HG03025 (cell line): ENCODE results near the gene PKD1L1.
"Not testable (repeated sequence)": the region's sequence is repeated elsewhere in the genome, so short reads cannot be mapped to it uniquely, and the experiment has no call there.

Experiments
- ATAC-seq: cut with Tn5 transposase; IDR thresholded peaks from one replicate; pipeline ENCODE4 v1.9.1; 2021; ENCODE audit warnings: mild to moderate bottlenecking, moderate library complexity; ENCODE audit not compliant: unreplicated experiment, low FRiP score

PKD1L1 gene

GRCh38 chr7:47967123-47967522 lies 18.9 kb upstream of the PKD1L1 start:
- no peak for ATAC-seq

DNA sequence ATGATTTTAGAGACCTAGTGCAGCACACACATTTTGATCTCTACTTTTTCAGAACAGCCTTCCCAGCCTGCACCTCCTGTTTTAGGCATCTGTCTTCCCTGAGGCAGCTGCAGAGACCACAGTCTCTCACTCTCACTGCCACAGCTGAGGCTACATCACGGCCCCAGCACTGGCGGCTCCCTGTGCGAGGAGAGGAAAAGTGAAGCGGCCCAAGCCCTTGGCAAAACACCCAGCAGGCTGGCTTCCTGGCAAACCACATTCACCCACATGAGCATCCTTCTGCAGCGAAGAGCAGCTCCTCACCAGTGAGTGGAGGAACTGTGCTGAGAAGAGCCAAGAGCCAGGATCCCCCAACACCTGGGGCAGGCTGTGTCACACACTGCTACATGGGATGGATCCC lies 17.2 kb upstream of the PKD1L1 start:
- no peak for ATAC-seq

DNA sequence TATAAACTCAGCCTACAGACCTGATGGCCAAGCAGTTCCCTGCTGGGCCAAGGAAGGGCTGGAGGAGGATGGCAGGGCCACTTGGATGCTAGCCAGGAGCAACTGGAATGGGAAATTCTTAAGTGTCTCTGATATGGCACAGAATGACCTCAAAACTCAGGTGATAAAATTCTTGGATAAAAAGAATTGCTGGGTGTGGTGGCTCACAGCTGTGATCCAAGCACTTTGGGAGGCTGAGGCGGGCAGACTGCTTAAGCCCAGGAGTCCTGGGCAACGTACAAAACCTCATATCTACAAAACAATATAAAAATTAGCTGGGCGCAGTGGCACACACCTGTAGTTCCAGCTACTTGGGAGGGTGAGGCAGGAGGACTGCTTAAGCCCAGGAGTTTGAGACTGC lies 14.0 kb upstream of the PKD1L1 start:
- ATAC-seq, result no peak

GRCh38 chr7:47957156-47957555 lies 8.9 kb upstream of the PKD1L1 start:
- no peak for ATAC-seq

DNA sequence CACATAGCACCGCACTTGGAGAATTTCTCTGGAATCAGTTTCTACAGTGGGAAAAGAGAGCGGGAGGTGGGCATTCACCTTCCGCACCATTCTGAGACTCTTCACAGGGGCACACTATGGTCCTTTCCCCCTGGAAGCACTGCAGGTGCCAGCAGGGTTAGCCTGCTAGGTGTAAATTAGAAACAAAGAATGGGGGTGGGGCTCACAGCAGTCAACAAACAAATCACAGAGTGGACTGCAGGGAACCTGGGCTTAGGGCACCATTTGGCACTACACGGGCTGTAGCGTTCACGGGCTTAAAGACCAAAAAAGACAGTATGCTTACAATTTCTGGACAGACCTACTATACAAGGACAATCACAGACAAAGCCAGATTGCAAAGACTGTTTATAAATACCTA lies 8.0 kb upstream of the PKD1L1 start:
- ATAC-seq, result no peak

DNA sequence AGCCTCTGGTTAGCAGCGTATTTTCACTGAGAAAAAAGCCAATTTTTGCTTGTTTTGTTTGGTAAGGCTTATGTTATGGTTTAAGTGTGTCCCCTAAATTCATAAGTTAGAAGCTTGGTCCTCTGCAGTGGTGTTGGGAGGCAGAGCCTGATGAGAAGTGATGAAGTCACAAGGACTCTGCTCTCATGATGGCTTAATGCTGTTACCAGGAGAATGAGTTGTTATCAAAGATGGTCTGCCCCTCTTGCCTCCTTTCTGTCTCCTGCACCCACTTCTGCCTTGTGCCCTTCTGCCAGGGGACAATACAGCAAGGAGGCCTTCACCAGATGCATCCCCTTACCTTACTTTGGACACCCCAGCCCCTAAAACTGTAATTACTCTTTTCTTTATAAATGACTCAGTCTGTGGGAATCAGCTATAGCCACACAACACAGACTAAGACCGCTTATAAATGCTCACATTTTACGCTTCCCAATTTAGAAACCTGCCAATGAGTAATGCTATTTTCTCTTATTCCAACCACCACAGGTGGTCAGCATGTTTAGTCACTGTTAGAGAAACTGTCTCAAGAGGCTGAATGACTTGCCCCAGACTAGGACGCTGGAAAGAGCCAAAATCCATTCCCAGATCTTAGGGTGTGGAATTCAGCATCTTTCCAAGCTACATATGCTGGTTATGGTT lies 6.1 kb upstream of the PKD1L1 start:
- ATAC-seq, result no peak

- no peak for ATAC-seq
These were observed 5.6 kb upstream of the PKD1L1 start for GRCh38 chr7:47953822-47954221.

GRCh38 chr7:47952224-47952623 lies 4.0 kb upstream of the PKD1L1 start:
- no peak for ATAC-seq

DNA sequence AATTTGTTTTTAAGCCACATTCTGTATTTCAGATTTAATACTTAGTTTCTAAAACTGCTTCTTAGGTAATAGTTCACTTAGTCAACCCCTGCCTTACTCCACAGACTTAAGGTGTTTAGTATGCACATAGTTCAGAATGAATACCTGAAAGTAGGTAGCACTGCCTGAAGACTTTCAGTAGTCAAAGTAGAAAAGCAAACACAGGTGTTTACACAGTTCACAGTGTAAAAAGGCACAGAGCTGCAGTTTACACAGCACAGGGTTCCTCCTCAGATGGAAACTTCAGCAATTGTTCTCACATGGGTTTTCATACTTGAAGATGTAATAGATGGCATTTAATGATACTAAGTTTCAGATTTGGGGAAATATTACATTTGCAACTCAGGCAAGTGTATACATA lies 3.1 kb upstream of the PKD1L1 start:
- peak; percentile 56 for ATAC-seq

DNA sequence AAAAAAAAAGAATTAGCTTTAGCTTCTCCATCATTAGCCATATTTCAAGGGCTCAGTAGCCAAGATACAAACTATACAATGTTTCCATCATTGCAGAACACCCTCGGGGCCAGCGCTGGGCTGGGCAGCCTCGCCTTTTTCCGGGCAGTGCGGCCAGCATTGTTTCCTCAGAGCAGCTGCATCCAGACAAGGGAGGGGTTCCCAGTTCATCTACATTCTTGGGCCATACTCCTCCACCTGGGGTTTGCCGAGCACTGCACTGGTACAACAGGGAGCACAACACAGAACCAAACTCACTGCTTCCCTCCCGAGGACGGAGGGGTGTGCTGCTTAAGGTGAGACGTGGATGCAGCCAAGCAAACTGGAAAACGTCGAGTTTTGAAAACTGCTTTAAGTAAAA lies 2.4 kb upstream of the PKD1L1 start:
- no peak for ATAC-seq

GRCh38 chr7:47949703-47950102 lies 1.4 kb upstream of the PKD1L1 start:
- no peak for ATAC-seq

GRCh38 chr7:47947355-47947749 lies 914 bp downstream of the PKD1L1 start:
- no peak for ATAC-seq

DNA sequence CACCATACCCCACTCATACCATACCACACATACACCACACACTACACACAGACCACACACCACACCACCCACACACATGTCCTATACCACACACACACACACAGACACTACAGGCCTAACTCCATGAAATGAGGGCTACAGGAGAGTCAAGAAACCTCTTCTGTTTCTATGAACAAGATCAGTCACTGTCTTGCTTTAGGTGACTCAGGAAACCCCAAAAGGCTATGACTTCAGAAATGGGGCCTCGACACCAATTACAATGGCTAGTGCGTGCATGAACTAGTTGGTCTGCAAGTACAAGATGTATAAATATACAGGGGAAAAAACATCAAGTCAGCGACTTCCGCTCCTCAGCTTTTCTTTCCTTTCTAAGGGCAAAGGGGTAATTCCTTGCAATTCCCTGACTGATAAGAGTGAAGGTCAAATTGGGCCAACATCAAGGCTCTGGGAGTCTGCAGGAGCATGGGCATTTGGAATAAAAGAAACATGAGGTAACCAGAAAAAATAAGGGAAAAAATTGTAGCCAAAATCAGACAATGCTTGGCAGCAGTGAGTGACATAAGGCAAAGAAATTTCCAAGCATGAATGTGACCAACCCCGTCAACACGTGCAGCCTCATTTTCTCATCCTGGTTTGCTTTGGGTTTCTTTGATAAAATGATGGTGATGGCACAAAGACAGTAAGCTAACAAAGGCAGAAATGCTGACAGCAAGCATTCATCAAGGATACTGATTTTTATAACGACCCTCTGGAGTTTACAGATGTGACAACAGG lies 1.5 kb downstream of the PKD1L1 start:
- ATAC-seq, result no peak

- no peak for ATAC-seq
These were observed 2.8 kb downstream of the PKD1L1 start for GRCh38 chr7:47945261-47946015.

DNA sequence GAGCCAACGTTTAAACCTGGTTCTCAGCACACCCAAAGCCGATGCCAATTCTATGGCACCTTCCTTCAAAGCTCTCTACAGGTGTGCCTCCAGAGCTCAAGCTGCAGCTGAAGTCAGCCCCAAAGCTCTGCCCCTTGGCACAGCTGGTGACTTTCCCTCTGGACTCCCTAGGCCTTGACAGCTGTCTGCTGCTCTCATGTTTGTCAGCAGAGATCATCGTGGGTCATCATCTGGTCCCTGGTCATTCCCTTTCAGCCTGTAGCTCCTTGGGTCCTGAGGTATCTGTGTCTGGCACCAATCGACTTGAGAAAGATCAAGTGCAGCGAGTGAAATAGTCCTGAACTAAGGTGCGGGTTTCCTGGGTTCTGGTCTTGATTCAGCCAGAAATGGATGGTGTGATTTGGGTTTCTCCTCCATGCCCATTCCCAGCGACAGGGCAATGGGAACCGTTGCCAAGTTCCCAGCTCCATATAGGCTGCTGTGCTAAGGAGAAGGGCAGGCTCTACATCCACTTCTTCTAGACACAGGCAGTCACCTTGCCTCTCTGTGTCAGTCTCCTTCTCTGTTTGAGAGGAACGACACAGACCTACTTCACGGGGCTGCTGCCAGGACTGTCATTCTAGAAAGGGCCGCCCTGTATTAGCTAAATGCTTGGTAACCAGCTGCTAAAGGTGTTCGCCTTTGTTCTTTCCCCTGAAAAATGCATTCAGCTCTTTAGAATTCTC lies 3.6 kb downstream of the PKD1L1 start:
- ATAC-seq, result no peak

DNA sequence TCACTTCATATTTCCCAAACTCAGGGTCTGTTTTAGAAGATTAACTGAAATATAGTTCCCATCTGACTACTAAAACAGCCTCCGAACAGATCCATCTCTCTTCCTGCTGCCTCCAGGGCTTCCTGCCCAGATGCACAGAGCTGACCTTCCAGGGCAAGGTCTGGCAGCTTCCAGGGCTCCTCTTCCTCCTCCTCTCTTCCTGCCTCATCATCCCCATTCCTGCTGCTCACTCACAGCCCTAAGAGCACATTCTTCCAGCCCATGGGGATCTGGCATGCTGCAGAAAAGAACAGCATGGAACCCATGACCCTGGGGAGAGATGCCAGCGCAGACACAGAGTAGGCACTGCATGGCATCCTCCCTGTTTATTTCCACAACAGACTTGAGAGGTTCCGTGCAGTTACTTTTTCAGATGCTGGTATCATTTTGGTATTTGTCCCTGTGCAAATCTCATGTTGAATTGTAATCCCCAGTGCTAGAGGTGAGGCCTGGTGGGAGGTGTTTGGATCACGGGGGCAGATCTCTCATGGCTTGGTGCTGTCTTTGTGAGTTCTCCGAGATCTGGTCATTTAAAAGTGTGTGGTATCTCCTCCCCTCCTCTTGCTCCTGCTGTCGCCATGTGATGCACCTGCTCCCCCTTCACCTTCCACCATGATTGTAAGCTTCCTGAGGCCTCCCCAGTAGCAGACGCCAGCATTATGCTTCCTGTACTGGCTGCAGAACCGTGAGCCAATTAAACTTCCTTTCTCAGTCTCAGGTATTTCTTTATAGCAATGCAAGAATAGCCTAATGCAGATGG lies 4.4 kb downstream of the PKD1L1 start:
- ATAC-seq, result no peak

- not testable (repeated sequence) for ATAC-seq
These were observed 5.6 kb downstream of the PKD1L1 start for GRCh38 chr7:47942651-47943050.

- ATAC-seq, result no peak
These were observed 6.1 kb downstream of the PKD1L1 start for GRCh38 chr7:47942132-47942531.

DNA sequence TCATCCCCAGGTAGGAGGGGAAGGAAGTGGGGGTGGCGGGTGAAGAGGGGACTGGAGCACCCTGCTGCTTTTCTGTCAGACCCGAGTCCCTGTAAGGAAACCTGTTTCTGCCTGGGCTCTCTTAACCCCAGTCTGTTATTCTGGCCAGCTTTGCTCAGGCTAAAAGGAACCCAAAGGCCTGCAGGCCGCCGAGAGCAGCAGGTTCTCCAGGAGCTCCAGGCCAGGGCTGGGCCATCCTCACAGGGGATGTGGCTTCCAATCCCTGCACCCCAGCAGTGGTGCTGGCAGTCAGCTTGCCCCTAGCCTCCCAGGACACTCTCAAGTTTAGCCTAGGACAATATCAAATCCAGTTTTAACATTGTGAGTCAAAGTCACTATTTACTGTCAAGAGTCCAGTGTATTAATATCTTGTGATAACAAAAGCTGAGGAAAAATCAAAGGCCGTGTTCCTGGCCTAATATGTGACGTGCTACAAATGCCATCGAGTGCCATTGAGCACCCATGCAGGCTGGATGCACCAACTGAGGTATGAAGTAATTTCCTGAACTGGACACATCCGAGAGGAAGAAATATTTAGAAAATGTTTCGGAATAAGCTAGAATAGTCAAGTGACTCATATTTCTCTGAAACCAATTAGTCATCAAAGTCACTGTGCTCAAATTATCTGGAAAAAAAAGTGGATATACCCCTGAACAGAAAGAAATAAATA lies 7.0 kb downstream of the PKD1L1 start:
- no peak for ATAC-seq
